WTC11 (cell line): ENCODE measurements around the gene TBC1D8B.

Experiments
- CREM ChIP-seq: sonication (generic); formaldehyde crosslinking; IDR thresholded peaks from 2 replicates; pipeline ENCODE4 v1.8.1; 2022; ENCODE audit warnings: mild to moderate bottlenecking, missing genetic modification reagents, moderate library complexity
- CTCF ChIP-seq: fragments of 200-600 bp; IDR thresholded peaks from 2 replicates; pipeline ENCODE4 v1.8.0; 2022; ENCODE audit warnings: antibody characterized with exemption
- E2F4 ChIP-seq: sonication (generic); formaldehyde crosslinking; IDR thresholded peaks from 2 replicates; pipeline ENCODE4 v1.8.1; 2022; ENCODE audit warnings: low read depth, mild to moderate bottlenecking, moderate library complexity, missing genetic modification reagents, borderline replicate concordance
- HMGXB4 ChIP-seq: sonication (generic); formaldehyde crosslinking; IDR thresholded peaks from 2 replicates; pipeline ENCODE4 v1.8.1; 2023; ENCODE audit warnings: mild to moderate bottlenecking, moderate library complexity, missing genetic modification reagents
- NR2C2 ChIP-seq: sonication (generic); formaldehyde crosslinking; IDR thresholded peaks from 2 replicates; pipeline ENCODE4 v1.8.0; 2022; ENCODE audit warnings: mild to moderate bottlenecking, missing genetic modification reagents
- STAT6 ChIP-seq: sonication (generic); formaldehyde crosslinking; conservative IDR thresholded peaks from 2 replicates; pipeline ENCODE4 v1.8.1; 2023; ENCODE audit warnings: mild to moderate bottlenecking, low read depth, missing genetic modification reagents, moderate library complexity
- TEAD4 ChIP-seq: sonication (generic); formaldehyde crosslinking; IDR thresholded peaks from 2 replicates; pipeline ENCODE4 v1.8.0; 2022; ENCODE audit warnings: mild to moderate bottlenecking, missing genetic modification reagents
- ZBTB43 ChIP-seq: sonication (generic); formaldehyde crosslinking; IDR thresholded peaks from 2 replicates; pipeline ENCODE4 v1.8.1; 2023; ENCODE audit warnings: mild to moderate bottlenecking, missing genetic modification reagents
- ZNF281 ChIP-seq: sonication (generic); formaldehyde crosslinking; IDR thresholded peaks from 2 replicates; pipeline ENCODE4 v1.8.0; 2023; ENCODE audit warnings: mild to moderate bottlenecking, missing genetic modification reagents

- TF ChIP-seq NR2C2 (CRISPR knock-in tag), result no peak
- TF ChIP-seq STAT6 (CRISPR knock-in tag), result no peak
- TF ChIP-seq CREM, result no peak
- TF ChIP-seq HMGXB4 (CRISPR knock-in tag), result no peak
- no peak for TF ChIP-seq CTCF
- TF ChIP-seq E2F4 (CRISPR knock-in tag), result no peak
- no peak for TF ChIP-seq TEAD4 (CRISPR knock-in tag)
- no peak for TF ChIP-seq ZBTB43 (CRISPR knock-in tag)
- no peak for TF ChIP-seq ZNF281
Observed at GRCh38 chrX:106894978-106895452, 92.5 kb downstream of the TBC1D8B start.
